IMR-90 (cell line): ENCODE measurements around the gene TMEM59. TPM values are rescaled to one million over a fixed set of nuclear protein-coding genes. Genes with fewer than 3 reads are reported as not detected.

Source experiments
- ATAC-seq: fragments of 200-7000 bp; cut with Tn5 transposase; 2 replicates; pipeline ENCODE4 v1.9.1; 2020; ENCODE audit warnings: low read depth, mild to moderate bottlenecking, moderate library complexity
- BruUV-seq: library from RNA; stranded (reverse); fragments of 400-500 nt; replicated peaks from 2 replicates; lab custom pipeline; 2021; lab: Mats Ljungman, UMichigan
- CTCF ChIA-PET: fragments of 300-600 bp; formaldehyde crosslinking; extraction: SDS; loops from one replicate; lab custom pipeline; 2021; ENCODE audit warnings: antibody characterized with exemption; lab: Yijun Ruan, JAX
- POLR2A ChIA-PET: fragments of 300-600 bp; sonication (Branson Sonifier 250); formaldehyde crosslinking; loops from one replicate; lab custom pipeline; 2022; ENCODE audit warnings: antibody characterized with exemption; ENCODE audit not compliant: unreplicated experiment; lab: Charles Lee
- DNase-seq: peaks from one replicate; pipeline ENCODE4 v3.0.0; 2013
- H2AFZ ChIP-seq: replicated peaks from 2 replicates; pipeline ENCODE3; 2013; ENCODE audit warnings: low read length, mild to moderate bottlenecking; ENCODE audit not compliant: poor library complexity
- H2AK5ac ChIP-seq: 2 replicates; pipeline ENCODE4 v1.6.1; 2013; ENCODE audit warnings: low read depth, low read length, inconsistent platforms
- H2AK9ac ChIP-seq: replicated peaks from 2 replicates; pipeline ENCODE3; 2013; ENCODE audit warnings: mild to moderate bottlenecking, low read depth, low read length, moderate library complexity; ENCODE audit not compliant: poor library complexity
- H2BK120ac ChIP-seq: 2 replicates; pipeline ENCODE4 v1.6.1; 2013; ENCODE audit warnings: low read depth, low read length, inconsistent platforms
- H2BK15ac ChIP-seq: 3 replicates; pipeline ENCODE4 v1.6.1; 2013; ENCODE audit warnings: low read depth, low read length, inconsistent platforms
- H2BK20ac ChIP-seq: 2 replicates; pipeline ENCODE4 v1.6.1; 2013; ENCODE audit warnings: low read depth, mild to moderate bottlenecking, inconsistent platforms, low read length, moderate library complexity
- H2BK5ac ChIP-seq: 2 replicates; pipeline ENCODE4 v1.6.1; 2013; ENCODE audit warnings: mild to moderate bottlenecking, low read depth, low read length, inconsistent platforms; ENCODE audit not compliant: poor library complexity, severe bottlenecking
- H3K14ac ChIP-seq: replicated peaks from 2 replicates; pipeline ENCODE4 v1.6.1; 2013; ENCODE audit warnings: low read depth, low read length, inconsistent platforms
- H3K18ac ChIP-seq: 2 replicates; pipeline ENCODE4 v1.6.1; 2013; ENCODE audit warnings: low read depth, low read length, control low read depth
- H3K23ac ChIP-seq: 2 replicates; pipeline ENCODE4 v1.6.1; 2013; ENCODE audit warnings: low read depth, low read length, inconsistent platforms
- H3K27ac ChIP-seq: 2 replicates; pipeline ENCODE4 v1.5.1; 2013; ENCODE audit warnings: mild to moderate bottlenecking, control low read depth, low read length; ENCODE audit not compliant: insufficient read depth
- H3K27me3 ChIP-seq: 2 replicates; pipeline ENCODE4 v1.6.1; 2013; ENCODE audit warnings: low read length; ENCODE audit not compliant: control insufficient read depth, insufficient read depth
- H3K36me3 ChIP-seq: 2 replicates; pipeline ENCODE4 v1.6.1; 2013; ENCODE audit warnings: low read length, mixed read lengths; ENCODE audit not compliant: control insufficient read depth, insufficient read depth
- H3K4ac ChIP-seq: 2 replicates; pipeline ENCODE4 v1.6.1; 2013; ENCODE audit warnings: low read depth, low read length, inconsistent platforms
- H3K4me1 ChIP-seq: 2 replicates; pipeline ENCODE4 v1.6.1; 2013; ENCODE audit warnings: low read length, mixed read lengths; ENCODE audit not compliant: control insufficient read depth, insufficient read depth
- H3K4me2 ChIP-seq: 2 replicates; pipeline ENCODE4 v1.6.1; 2013; ENCODE audit warnings: low read depth, mild to moderate bottlenecking, control low read depth, low read length, moderate library complexity
- H3K4me3 ChIP-seq: 2 replicates; pipeline ENCODE4 v1.5.1; 2013; ENCODE audit warnings: low read depth, mild to moderate bottlenecking, control low read depth, low read length, moderate library complexity; ENCODE audit not compliant: insufficient read depth
- H3K56ac ChIP-seq: 2 replicates; pipeline ENCODE4 v1.6.1; 2013; ENCODE audit warnings: low read length, inconsistent platforms; ENCODE audit not compliant: insufficient read depth; ENCODE audit errors: extremely low read depth
- H3K79me1 ChIP-seq, 2 experiments: 2 replicates each; pipeline ENCODE4 v1.6.1; 2013; ENCODE audit warnings: low read length in 2 of 2, inconsistent platforms in 1 of 2, low read depth in 1 of 2
- H3K9ac ChIP-seq: 2 replicates; pipeline ENCODE4 v1.6.1; 2013; ENCODE audit warnings: low read depth, low read length, control low read depth
- H3K9me1 ChIP-seq: 2 replicates; pipeline ENCODE4 v1.6.1; 2013; ENCODE audit warnings: low read length, inconsistent platforms; ENCODE audit not compliant: insufficient read depth
- H3K9me3 ChIP-seq: 2 replicates; pipeline ENCODE4 v1.6.1; 2013; ENCODE audit warnings: low read length; ENCODE audit not compliant: control insufficient read depth, insufficient read depth
- H4K20me1 ChIP-seq: 2 replicates; pipeline ENCODE4 v1.6.1; 2013; ENCODE audit warnings: low read length, inconsistent platforms; ENCODE audit not compliant: insufficient read depth
- H4K5ac ChIP-seq: 2 replicates; pipeline ENCODE4 v1.6.1; 2013; ENCODE audit warnings: mild to moderate bottlenecking, low read depth, low read length, control low read depth
- H4K8ac ChIP-seq, 2 experiments: 2 replicates each; pipeline ENCODE4 v1.6.1; 2013; ENCODE audit warnings: low read depth in 2 of 2, low read length in 2 of 2, control low read depth in 1 of 2, inconsistent platforms in 1 of 2
- H4K91ac ChIP-seq: 2 replicates; pipeline ENCODE4 v1.6.1; 2013; ENCODE audit warnings: low read depth, low read length, inconsistent platforms; ENCODE audit not compliant: insufficient read depth
- RAD21 ChIP-seq: IDR thresholded peaks from 2 replicates; pipeline ENCODE4 v1.6.1; 2012; ENCODE audit warnings: low read length, improper control_type of control experiment
- WGBS, 2 experiments: methylation state at CpG; one replicate each; pipeline versions ENCODE4 v1.1.5 to v1.1.7; 2013; ENCODE audit warnings: missing lambda C conversion rate in 2 of 2; ENCODE audit not compliant: insufficient read length in 1 of 2; ENCODE audit errors: extremely low coverage in 2 of 2; 5-methylcytosine and 5-hydroxymethylcytosine counted together
- dilution Hi-C: fragments of 300-500 bp; cut with HindIII; formaldehyde crosslinking; loops from one replicate; pipeline ENCODE4 v1.14.3; 2018; ENCODE audit warnings: low sequenced_read_pairs; ENCODE audit not compliant: unreplicated experiment
- in situ Hi-C: fragments of 300-500 bp; cut with MboI; formaldehyde crosslinking; loops from 3 replicates; pipeline ENCODE4 v1.14.3; 2019; ENCODE audit warnings: low sequenced_read_pairs, inconsistent platforms, mixed read lengths
- intact Hi-C: fragments of 100-400 bp; cut with micrococcal nuclease; formaldehyde crosslinking; loops from 2 replicates; pipeline ENCODE4 v1.10.0; 2022
- polyA plus RNA-seq, 3 experiments: library from polyadenylated mRNA; depleted of rRNA; stranded (reverse); fragments of >200 nt; gene quantifications; 2 replicates each; pipeline ENCODE4 v1.2.3, GENCODE V29; 2012; ENCODE audit warnings: low replicate concordance in 1 of 3
- total RNA-seq: library from RNA; depleted of rRNA; stranded (reverse); fragments of >200 nt; gene quantifications from 2 replicates; pipeline ENCODE4 v1.2.3, GENCODE V29; 2012
- TF ChIP-seq, protein P1 (sequence below): fragments of 150-350 bp; IDR thresholded peaks from 2 replicates; pipeline ENCODE4 v1.6.1; 2017; ENCODE audit warnings: mild to moderate bottlenecking, antibody characterized with exemption, low read length, low read depth
- TF ChIP-seq, protein P2 (sequence below): conservative IDR thresholded peaks from 2 replicates; pipeline ENCODE4 v1.5.1; 2012; ENCODE audit warnings: mild to moderate bottlenecking, low read depth, low read length, improper control_type of control experiment

TMEM59 gene
- total and polyA plus RNA-seq, 2 of the 4 experiments (the other 2 are of a cell fraction) = 239 to 241 TPM

- no CpG with 5 or more reads among the region's 3 CpGs for WGBS, 2 experiments
- dilution Hi-C loops = no loop called here
- ChIA-PET POLR2A (no interaction called here), CTCF (no interaction called here)
- Histone ChIP-seq H3K4me1 (no peaks in the 10 kb centered on the region), H2AFZ (no peak overlapping the region), H3K4me3 (no peak overlapping the region), H4K5ac (no peak overlapping the region), H3K27ac (no peak overlapping the region), H3K79me1 (no peaks in the 10 kb centered on the region), H3K18ac (no peak overlapping the region), H2BK5ac (no peak overlapping the region), H2AK9ac (no peak overlapping the region), H4K8ac (no peak overlapping the region), H3K56ac (no peak overlapping the region), H3K4me2 (no peak overlapping the region), H3K9ac (no peak overlapping the region), H4K91ac (no peak overlapping the region), H3K27me3 (no peaks in the 10 kb centered on the region), H2BK120ac (no peak overlapping the region), H3K23ac (no peak overlapping the region), H3K36me3 (peaks cover 4% of the 10 kb centered on the region; the same call in 1 of the 2 replicates), H3K4ac (no peak overlapping the region), H2AK5ac (no peak overlapping the region), H4K20me1 (no peaks in the 10 kb centered on the region), H3K9me3 (no peaks in the 10 kb centered on the region), H3K14ac (no peak overlapping the region), H2BK20ac (no peak overlapping the region), H3K9me1 (no peaks in the 10 kb centered on the region), H2BK15ac (no peak overlapping the region)
- in situ Hi-C loops = no loop called here
- intact Hi-C loops = no loop called here
- TF ChIP-seq, protein P1, sequence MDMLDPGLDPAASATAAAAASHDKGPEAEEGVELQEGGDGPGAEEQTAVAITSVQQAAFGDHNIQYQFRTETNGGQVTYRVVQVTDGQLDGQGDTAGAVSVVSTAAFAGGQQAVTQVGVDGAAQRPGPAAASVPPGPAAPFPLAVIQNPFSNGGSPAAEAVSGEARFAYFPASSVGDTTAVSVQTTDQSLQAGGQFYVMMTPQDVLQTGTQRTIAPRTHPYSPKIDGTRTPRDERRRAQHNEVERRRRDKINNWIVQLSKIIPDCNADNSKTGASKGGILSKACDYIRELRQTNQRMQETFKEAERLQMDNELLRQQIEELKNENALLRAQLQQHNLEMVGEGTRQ = no peak
- TF ChIP-seq, protein P2, sequence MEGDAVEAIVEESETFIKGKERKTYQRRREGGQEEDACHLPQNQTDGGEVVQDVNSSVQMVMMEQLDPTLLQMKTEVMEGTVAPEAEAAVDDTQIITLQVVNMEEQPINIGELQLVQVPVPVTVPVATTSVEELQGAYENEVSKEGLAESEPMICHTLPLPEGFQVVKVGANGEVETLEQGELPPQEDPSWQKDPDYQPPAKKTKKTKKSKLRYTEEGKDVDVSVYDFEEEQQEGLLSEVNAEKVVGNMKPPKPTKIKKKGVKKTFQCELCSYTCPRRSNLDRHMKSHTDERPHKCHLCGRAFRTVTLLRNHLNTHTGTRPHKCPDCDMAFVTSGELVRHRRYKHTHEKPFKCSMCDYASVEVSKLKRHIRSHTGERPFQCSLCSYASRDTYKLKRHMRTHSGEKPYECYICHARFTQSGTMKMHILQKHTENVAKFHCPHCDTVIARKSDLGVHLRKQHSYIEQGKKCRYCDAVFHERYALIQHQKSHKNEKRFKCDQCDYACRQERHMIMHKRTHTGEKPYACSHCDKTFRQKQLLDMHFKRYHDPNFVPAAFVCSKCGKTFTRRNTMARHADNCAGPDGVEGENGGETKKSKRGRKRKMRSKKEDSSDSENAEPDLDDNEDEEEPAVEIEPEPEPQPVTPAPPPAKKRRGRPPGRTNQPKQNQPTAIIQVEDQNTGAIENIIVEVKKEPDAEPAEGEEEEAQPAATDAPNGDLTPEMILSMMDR = no peak
- TF ChIP-seq RAD21 = no peak
- BruUV-seq = no TSS peak
- ATAC-seq (no peak), DNase-seq (no peak)
These were observed 38.7 kb upstream of the TMEM59 start for GRCh38 chr1:54091666-54092065.
